Fibroblast of the conjunctiva (primary cell): ENCODE results near the gene VEPH1.

Source experiments
- DNase-seq: peaks from one replicate; pipeline ENCODE4 v3.0.0-alpha.2; 2010; ENCODE audit warnings: low read depth

VEPH1 gene

GRCh38 chr3:157502916-157503595 lies at the start of gene VEPH1:
Gene VEPH1 (minus strand): TSS chr3:157503416. CDS start chr3:157495349, 8,067 bp downstream.
- DNase-seq, result no peak

GRCh38 chr3:157551961-157552360 lies 48.7 kb upstream of the VEPH1 start:
- no peak for DNase-seq

DNA sequence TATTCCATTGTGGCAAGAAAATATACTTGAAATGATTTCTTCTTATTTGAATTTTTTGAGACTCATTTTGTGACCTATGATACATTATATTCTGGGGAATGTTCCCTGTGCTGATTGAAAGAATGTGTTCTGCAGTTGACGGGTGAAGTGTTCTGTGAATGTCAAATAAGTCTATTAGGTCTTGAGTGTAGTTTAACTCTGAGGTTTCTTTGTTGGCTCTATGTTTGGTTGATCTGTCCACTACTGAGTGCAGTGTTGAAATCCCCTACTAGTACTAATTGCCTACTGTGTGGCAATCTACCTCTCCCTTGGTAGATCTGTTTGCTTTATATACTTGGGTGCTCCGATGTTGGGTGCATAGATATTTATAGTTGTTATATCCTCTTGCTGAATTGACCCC lies 46.3 kb upstream of the VEPH1 start:
- no peak for DNase-seq

GRCh38 chr3:157544501-157545130 lies 41.4 kb upstream of the VEPH1 start:
- peak; percentile 83 for DNase-seq

DNA sequence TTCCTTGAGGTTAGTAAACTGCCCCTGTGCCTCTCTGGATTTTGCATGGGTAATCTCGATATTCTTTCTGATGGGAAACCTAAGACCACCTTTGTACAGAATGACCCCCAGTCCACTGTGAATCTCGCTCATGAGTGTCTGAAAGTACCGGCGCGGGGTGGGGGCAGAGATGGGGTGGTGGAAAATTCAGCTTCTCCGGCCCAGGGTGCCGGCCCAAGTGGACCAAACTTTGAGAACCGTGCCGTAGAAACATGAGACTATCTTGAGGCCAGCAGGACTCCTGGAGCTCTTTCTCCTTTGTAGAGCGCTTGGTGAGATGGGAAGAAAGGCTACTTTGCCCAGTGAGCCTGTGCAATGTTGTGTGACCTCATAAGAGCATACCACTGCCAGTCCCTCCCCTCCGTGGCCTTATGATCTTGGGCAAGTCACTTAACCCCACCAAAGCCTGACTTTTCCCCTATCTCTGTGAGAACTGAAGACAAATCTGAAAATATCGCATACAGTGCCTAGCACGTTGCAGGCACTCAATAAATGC lies 40.4 kb upstream of the VEPH1 start:
- no peak for DNase-seq

DNA sequence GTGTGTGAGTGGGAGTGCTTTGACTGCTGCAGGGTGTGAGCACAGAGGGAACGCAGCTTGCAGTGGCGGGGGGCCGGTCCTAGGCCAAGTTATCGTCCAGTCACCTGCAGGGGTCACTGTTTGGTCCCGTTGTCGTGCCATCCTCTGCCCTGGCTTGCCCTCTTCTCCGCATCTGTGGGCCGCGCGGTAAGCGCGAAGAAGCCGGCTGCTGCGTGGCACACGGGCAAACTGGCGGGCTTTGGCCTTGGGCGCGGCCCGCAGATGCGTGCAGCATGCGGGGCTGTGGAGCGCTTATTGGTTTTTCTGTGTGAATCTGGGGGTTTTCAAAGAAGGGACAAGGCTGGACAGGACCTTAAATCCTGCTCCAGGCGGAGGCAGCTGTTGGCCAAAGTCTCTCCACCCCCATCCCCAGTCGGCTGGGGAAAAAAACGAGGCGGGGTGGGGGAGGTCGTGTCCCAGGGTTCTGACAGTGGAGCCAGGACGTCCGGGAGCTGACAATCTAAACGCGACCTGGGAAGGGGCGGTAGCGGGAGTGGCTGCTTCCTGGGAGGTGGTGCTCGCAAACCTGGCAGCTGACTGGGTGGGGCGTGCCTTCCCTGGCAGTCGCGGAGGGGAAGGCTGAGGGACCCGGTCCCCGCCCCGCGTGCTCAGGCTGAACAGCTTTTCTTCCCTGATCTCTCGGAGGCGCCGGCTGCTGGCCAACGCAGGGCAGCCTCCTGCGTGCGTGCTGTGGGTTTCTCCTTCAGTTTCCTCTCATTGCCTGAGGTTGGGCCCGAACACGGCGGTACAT lies 39.7 kb upstream of the VEPH1 start:
- DNase-seq, result peak; percentile 44

- no peak for DNase-seq
These were observed 38.5 kb upstream of the VEPH1 start for GRCh38 chr3:157541506-157542236.

DNA sequence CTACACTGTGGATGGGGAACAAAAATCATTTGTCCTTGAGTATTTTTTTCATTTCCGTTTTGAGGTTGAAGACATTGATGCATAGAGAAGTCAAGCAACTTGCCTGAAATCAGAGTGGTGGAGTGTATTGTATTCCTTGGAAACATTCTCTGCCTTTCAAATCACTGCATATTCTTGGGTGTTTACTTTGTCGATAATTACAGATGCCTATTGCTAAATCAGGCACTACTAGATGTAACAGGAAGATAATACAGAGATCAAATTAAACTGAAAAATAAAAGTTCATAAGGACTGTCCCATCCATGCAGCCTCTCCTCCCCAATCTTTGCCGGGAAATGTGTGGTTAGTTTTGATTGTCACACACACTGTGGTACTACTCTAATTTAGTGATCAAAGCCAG lies 37.4 kb upstream of the VEPH1 start:
- DNase-seq, result no peak

DNA sequence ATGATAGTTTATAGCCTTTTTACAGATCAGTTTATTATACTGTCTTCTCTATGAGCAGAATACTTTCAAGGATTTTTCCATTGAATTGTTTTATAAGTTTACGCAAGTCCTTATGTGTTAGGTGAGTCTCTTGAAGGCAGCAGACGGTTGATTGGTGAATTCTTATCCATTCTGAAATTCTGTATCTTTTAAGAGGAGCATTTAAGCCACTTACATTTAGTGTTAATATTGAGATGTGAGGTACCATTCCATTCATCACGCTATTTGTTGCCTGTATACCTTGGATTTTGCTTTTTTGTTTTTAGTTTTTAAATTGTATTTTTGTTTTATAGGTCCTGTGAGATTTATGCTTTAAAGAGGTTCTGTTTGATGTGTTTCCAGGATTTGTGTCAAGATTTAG lies 32.5 kb upstream of the VEPH1 start:
- no peak for DNase-seq

DNA sequence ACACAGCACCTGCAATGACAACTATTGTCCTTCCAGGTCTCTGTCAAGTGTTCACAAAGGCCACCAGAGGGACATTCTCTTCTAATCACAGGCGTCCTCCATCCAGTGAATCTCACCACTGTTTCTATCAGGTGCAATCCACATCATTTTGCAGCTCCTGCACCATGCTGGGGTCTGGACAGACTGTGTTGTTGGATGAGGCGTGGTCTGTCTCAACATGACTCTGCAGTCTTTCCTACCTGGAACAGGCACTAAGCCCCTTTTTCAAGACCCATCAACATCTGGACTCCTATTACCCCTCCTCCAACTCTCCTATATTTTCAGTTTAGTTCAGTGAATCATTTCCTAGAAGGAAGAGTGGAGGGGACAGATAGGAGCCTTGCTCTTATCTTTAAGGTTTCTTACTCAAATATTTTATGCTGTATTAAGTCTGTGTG lies 31.5 kb upstream of the VEPH1 start:
- no peak for DNase-seq

- DNase-seq, result peak; percentile 44
These were observed 30.3 kb upstream of the VEPH1 start for GRCh38 chr3:157533298-157534070.

DNA sequence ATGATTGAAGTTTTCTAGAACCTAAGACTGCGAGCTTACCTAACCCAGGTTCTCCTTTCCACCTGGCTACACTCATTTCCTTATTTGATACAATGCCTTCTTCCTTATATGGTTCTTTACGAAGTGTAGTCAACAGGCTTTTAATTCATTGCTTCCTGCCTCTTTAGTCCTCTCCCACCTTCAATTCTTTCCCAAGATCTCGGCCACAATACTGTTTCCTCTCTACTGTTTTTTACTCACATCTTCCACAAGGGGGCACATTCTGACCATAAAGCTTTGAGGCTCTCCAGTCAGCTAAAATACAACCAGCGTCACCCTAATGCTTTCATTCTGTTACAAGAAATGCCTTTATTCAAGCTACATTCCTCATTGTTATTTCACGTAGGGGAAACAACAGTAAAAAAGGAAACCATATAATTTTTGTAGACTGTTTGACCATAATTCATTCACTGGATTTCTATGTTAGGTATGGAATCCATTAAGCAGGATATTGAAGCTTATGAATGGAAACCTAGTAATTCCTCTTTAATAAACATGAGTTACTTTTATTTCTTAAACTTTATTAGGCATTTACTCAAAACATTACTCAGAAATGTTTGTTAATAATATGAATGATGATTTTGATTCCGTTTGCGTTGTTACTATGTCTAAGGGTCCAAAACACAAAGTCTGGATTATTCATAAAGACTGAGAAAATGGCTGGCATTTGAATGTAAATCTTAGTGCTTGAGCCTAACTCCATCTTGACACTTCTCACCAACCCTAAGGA lies 29.5 kb upstream of the VEPH1 start:
- peak; percentile 89 for DNase-seq

GRCh38 chr3:157531771-157532170 lies 28.6 kb upstream of the VEPH1 start:
- DNase-seq, result no peak

- DNase-seq, result no peak
These were observed 28.1 kb upstream of the VEPH1 start for GRCh38 chr3:157531301-157531660.

DNA sequence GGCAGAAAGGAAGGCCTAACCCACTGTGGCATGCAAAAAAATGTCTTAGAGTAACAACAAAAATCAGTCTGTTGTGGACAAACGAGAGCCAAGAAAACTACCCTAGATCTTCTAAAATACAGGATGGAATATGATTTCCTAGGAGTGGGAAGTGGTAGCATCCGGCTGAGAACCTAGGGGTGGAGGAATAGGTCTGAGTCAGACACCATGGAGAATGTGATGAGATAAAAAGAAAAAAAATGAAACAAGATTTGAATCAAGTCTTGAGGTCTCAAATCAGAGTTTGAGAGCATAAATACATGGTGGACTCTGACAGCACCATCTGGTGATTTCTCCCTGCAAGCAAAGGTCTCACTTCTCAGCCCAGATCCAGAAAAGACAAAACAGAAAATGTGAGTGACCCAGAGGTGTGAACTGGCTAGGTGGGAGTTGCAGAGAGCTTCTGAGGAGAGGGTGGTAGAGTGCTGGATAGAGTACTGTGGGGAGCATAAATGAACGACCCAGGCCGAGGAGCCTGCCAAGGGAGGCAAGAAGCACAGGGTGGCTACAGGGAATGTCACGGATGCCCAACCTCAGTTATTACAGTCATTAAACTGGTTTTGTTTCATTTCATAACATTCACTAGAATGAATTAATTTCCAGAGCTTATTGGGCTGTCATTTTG lies 27.6 kb upstream of the VEPH1 start:
- no peak for DNase-seq

- DNase-seq, result no peak
These were observed 26.5 kb upstream of the VEPH1 start for GRCh38 chr3:157529751-157530150.

- no peak for DNase-seq
These were observed 25.9 kb upstream of the VEPH1 start for GRCh38 chr3:157529085-157529484.

GRCh38 chr3:157527131-157527881 lies 24.1 kb upstream of the VEPH1 start:
- no peak for DNase-seq

GRCh38 chr3:157526036-157526435 lies 22.8 kb upstream of the VEPH1 start:
- no peak for DNase-seq
